Osteocyte (in vitro differentiated cells): Measurements from ENCODE around the gene DGKQ. TPM values are rescaled to one million over a fixed set of nuclear protein-coding genes. Genes with fewer than 3 reads are reported as not detected.

Source experiments
- DNase-seq: peaks from one replicate; pipeline ENCODE4 v3.0.0; 2021; ENCODE audit warnings: mixed read lengths; ENCODE audit not compliant: unreplicated experiment; ENCODE audit errors: extremely low spot score
- H3K27ac Mint-ChIP-seq: one replicate; pipeline ENCODE4 v1.8.0; 2021; ENCODE audit warnings: mild to moderate bottlenecking, mixed read lengths; ENCODE audit not compliant: unreplicated experiment
- H3K27me3 Mint-ChIP-seq: one replicate; pipeline ENCODE4 v1.8.0; 2021; ENCODE audit warnings: mixed read lengths; ENCODE audit not compliant: unreplicated experiment
- H3K36me3 Mint-ChIP-seq: one replicate; pipeline ENCODE4 v1.8.0; 2021; ENCODE audit warnings: mixed read lengths; ENCODE audit not compliant: unreplicated experiment
- H3K4me1 Mint-ChIP-seq: one replicate; pipeline ENCODE4 v1.8.0; 2021; ENCODE audit warnings: mixed read lengths; ENCODE audit not compliant: unreplicated experiment
- H3K4me3 Mint-ChIP-seq: one replicate; pipeline ENCODE4 v1.8.0; 2021; ENCODE audit warnings: mild to moderate bottlenecking, moderate library complexity, mixed read lengths; ENCODE audit not compliant: unreplicated experiment
- H3K9me3 Mint-ChIP-seq: one replicate; pipeline ENCODE4 v1.8.0; 2021; ENCODE audit warnings: mixed read lengths; ENCODE audit not compliant: unreplicated experiment
- CTCF ChIP-seq: fragments of 200-600 bp; sonication (generic); IDR thresholded peaks from 2 replicates; pipeline ENCODE4 v1.5.0; 2021; ENCODE audit warnings: antibody characterized with exemption, mild to moderate bottlenecking, moderate library complexity
- total RNA-seq: library from RNA; stranded (reverse); gene quantifications from 2 replicates; pipeline ENCODE4 v1.2.1, GENCODE V29; 2021

The DGKQ gene
- total RNA-seq, 1 donor from 2014 or later: 18.5 TPM

- no peak for TF ChIP-seq CTCF
- H3K9me3 Mint-ChIP-seq: no peaks in the 10 kb centered on the region
- peaks cover 6% of the 10 kb centered on the region for H3K36me3 Mint-ChIP-seq
- no peaks in the 10 kb centered on the region for H3K4me1 Mint-ChIP-seq
- no peak overlapping the region for H3K27ac Mint-ChIP-seq
- no peaks in the 10 kb centered on the region for H3K27me3 Mint-ChIP-seq
- H3K4me3 Mint-ChIP-seq: no peak overlapping the region
- DNase-seq: no peak
These were observed 22.2 kb downstream of the DGKQ start for GRCh38 chr4:951186-951585.

GRCh38 chr4:950136-951020 is 23.0 kb downstream of the DGKQ start:
- Mint-ChIP-seq H3K4me1 (peaks cover 2% of the 10 kb centered on the region), H3K9me3 (no peaks in the 10 kb centered on the region), H3K27ac (no peak overlapping the region), H3K27me3 (no peaks in the 10 kb centered on the region), H3K4me3 (no peak overlapping the region), H3K36me3 (peaks cover 6% of the 10 kb centered on the region)
- TF ChIP-seq CTCF: no peak
- DNase-seq: no peak

GRCh38 chr4:949656-950055 is 23.7 kb downstream of the DGKQ start:
- Mint-ChIP-seq H3K27ac (no peak overlapping the region), H3K27me3 (no peaks in the 10 kb centered on the region), H3K9me3 (no peaks in the 10 kb centered on the region), H3K4me1 (peaks cover 6% of the 10 kb centered on the region), H3K36me3 (peaks cover 5% of the 10 kb centered on the region), H3K4me3 (no peak overlapping the region)
- no peak for DNase-seq
- TF ChIP-seq CTCF: no peak

GRCh38 chr4:948936-949300 is 24.5 kb downstream of the DGKQ start:
- Mint-ChIP-seq H3K4me3 (no peak overlapping the region), H3K27ac (no peak overlapping the region), H3K4me1 (peaks cover 6% of the 10 kb centered on the region), H3K36me3 (peaks cover 2% of the 10 kb centered on the region), H3K9me3 (no peaks in the 10 kb centered on the region), H3K27me3 (no peaks in the 10 kb centered on the region)
- no peak for DNase-seq
- no peak for TF ChIP-seq CTCF

GRCh38 chr4:948101-948935 is 25.1 kb downstream of the DGKQ start:
- H3K27ac Mint-ChIP-seq: no peak overlapping the region
- H3K4me3 Mint-ChIP-seq: no peak overlapping the region
- peaks cover 6% of the 10 kb centered on the region for H3K4me1 Mint-ChIP-seq
- no peaks in the 10 kb centered on the region for H3K9me3 Mint-ChIP-seq
- H3K27me3 Mint-ChIP-seq: no peaks in the 10 kb centered on the region
- peaks cover 2% of the 10 kb centered on the region for H3K36me3 Mint-ChIP-seq
- DNase-seq: no peak
- no peak for TF ChIP-seq CTCF
